ENCODE data around the gene TMEM207.

The TMEM207 gene

GRCh38 chr3:190382082-190382481, 67.6 kb downstream of the TMEM207 start:
- DNase-seq = no peak

GRCh38 chr3:190381441-190381840, 68.3 kb downstream of the TMEM207 start:
- no peak for DNase-seq

- no peak for DNase-seq
Observed at GRCh38 chr3:190380184-190380583, 69.5 kb downstream of the TMEM207 start.

All from right forelimb (tissue), 1 donor.